AG04449 (cell line): ENCODE data around the gene MAOB.

ENCODE experiments used
- CTCF ChIA-PET: fragments of 350-600 bp; formaldehyde crosslinking; extraction: SDS; loops from one replicate; lab custom pipeline; 2021; ENCODE audit warnings: antibody characterized with exemption; lab: Yijun Ruan, JAX
- POLR2A ChIA-PET: fragments of 400-600, 350-600 bp; formaldehyde crosslinking; extraction: SDS; loops from one replicate; lab custom pipeline; 2020; ENCODE audit warnings: antibody characterized with exemption, inconsistent platforms; lab: Yijun Ruan, JAX
- DNase-seq: peaks from one replicate; pipeline ENCODE4 v3.0.0-alpha.2; 2010; ENCODE audit warnings: low read depth, low spot score
- H3K4me3 ChIP-seq: 2 replicates; pipeline ENCODE4 v1.5.1; 2011; ENCODE audit warnings: low read depth, mild to moderate bottlenecking, control low read depth, low read length
- TF ChIP-seq, protein P1 (sequence below): IDR thresholded peaks from one replicate; pipeline ENCODE4 v1.5.1; 2011; ENCODE audit warnings: mild to moderate bottlenecking, moderate library complexity, low read length, control low read depth, inconsistent platforms; ENCODE audit not compliant: insufficient read depth; ENCODE audit errors: missing control alignments

MAOB gene

DNA sequence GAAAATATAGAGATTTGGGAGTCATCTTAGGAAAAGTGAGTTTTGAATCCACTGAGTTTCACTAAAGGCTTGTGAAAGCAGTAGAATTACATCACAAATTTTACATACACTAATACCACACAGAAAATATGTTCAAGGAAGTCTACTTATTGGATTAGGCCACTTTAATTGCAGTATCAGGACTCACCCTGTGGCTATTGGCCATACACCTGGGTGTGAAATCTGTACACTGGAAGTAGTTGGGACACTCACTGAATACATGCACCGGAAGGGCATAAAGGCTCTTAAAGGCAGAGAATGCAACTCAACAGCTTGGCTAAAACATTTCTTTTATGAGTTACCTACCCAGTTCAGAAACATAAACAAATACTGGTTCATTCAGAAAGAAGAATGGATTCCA is 19.8 kb downstream of the MAOB start:
- TF ChIP-seq, protein P1, sequence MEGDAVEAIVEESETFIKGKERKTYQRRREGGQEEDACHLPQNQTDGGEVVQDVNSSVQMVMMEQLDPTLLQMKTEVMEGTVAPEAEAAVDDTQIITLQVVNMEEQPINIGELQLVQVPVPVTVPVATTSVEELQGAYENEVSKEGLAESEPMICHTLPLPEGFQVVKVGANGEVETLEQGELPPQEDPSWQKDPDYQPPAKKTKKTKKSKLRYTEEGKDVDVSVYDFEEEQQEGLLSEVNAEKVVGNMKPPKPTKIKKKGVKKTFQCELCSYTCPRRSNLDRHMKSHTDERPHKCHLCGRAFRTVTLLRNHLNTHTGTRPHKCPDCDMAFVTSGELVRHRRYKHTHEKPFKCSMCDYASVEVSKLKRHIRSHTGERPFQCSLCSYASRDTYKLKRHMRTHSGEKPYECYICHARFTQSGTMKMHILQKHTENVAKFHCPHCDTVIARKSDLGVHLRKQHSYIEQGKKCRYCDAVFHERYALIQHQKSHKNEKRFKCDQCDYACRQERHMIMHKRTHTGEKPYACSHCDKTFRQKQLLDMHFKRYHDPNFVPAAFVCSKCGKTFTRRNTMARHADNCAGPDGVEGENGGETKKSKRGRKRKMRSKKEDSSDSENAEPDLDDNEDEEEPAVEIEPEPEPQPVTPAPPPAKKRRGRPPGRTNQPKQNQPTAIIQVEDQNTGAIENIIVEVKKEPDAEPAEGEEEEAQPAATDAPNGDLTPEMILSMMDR, result no peak
- no peak for DNase-seq
- H3K4me3 ChIP-seq, result no peak overlapping the region
- CTCF ChIA-PET, result no interaction called here
- POLR2A ChIA-PET, result no interaction called here

DNA sequence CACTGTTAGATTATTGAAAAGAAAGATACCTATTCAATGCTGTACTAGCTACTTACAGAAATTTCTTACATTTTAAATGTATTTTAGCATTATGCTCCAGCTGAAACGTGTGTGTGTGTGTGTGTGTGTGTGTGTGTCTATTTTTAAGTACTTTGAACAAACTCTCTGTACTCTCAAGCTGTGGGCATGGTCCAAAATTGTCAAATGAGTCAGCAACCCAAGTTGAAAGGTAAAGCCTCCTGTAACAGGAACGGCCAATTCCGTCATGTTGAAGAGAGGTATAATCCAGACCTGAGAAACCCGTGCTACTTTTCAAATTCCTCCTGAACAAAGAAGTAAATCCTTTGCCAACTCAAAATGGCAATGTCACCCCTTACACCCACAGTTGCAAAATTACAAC is 20.5 kb downstream of the MAOB start:
- POLR2A ChIA-PET, result no interaction called here
- TF ChIP-seq, protein P1, result no peak
- no peak for DNase-seq
- no peak overlapping the region for H3K4me3 ChIP-seq
- CTCF ChIA-PET, result no interaction called here

DNA sequence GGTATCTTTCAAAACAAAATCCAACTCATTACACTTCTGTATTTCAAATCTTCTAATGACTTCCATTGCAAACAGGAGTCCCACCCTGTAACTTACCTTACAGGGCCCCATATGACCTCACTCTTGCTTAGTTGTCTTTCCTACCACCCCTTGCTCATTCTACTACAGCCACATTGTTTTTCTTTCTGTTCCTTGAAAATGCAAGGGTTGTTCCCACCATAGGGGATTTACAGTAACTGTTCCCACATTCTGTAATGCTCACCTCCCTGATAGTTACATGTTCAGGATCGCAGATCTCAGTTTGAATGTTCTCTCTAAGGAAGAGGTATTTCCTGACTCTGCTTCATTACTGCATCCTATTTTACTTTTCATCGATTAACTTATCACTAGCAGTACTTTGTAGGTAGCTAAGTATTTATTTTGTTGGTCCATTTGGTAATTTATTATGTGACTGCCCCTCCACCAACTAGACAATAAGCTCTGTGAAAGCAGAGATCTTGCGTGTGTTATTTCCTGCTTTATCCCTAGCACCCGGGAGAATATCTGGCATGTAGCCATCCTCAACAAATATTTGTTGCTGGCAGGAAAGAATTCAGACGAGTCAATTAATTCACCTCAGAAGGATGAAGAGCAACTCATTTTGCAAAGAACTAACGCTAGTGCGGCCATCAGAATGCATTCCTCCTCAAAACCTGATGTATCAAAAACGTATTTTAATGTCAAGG is 21.4 kb downstream of the MAOB start:
- POLR2A ChIA-PET, result no interaction called here
- TF ChIP-seq, protein P1, result no peak
- DNase-seq, result no peak
- no peak overlapping the region for H3K4me3 ChIP-seq
- CTCF ChIA-PET, result no interaction called here

DNA sequence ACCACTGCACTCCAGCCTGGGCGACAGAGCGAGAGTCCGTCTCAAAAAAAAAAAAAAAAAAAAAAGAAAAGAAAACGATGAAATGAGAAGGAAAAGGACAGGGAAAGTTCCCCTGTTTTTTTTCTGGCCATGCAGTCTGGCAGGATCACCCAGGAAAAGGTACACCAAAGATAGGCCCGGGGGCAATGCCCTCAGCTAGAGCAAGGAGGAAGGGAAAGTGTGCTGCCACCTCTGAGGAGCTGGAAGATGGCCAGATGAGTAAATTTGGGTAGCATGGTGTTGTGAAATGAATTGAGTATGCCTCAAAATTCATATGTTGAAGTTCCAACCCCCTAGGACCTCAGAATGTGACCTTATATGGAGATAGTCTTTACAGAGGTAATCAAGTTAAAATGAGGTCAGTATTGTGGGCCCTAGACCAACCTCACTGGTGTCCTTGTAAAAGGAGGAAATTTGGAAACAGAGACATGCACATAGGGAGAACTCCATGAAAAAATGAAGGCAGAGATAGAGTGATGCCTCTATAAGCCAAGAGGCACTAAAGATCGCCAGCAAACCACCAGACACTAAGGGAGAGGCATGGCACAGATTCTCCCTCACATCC is 28.9 kb downstream of the MAOB start:
- ChIA-PET POLR2A (no interaction called here), CTCF (no interaction called here)
- DNase-seq, result no peak
- TF ChIP-seq, protein P1, result no peak
- H3K4me3 ChIP-seq, result no peak overlapping the region

DNA sequence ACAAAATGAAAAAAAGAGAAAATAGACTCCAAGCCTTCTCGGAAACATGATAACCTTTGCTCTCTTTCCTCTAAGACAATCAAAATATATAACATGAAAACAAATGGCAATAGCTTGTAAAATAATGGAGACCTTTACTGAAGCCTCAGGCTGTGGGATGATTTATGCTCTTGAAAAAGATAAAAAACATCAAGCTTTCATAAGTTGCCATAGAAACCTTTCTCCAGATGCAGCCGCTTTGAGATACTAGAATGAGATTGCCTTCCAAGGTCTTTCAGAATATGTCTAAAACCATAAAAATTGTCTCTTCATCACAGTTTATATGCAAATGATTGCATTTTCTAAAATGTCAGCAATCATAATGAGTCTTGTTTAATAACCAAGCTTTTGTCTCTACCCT is 31.6 kb downstream of the MAOB start:
- ChIA-PET CTCF (no interaction called here), POLR2A (no interaction called here)
- TF ChIP-seq, protein P1, result no peak
- DNase-seq, result no peak
- no peak overlapping the region for H3K4me3 ChIP-seq

DNA sequence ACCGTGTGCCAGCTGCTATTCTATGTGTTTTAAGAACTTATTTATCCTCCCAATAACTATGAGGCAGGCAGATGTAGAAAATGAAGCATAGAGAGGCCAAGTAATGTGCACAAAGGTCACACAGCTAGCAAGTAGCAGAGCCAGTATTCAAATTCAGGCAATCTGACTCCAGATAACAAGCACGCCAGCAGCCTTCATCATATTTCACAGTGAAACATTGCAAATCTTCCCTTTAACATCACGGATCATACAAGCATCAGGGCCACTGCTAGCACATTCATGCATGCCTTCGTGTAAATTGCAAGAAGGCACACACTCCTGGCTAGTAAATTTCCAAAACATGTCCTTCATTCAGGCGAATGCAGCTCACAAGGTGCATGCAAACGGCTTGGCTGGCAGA is 33.1 kb downstream of the MAOB start:
- DNase-seq, result no peak
- no peak overlapping the region for H3K4me3 ChIP-seq
- CTCF ChIA-PET, result no interaction called here
- TF ChIP-seq, protein P1, result no peak
- POLR2A ChIA-PET, result no interaction called here
